CD8-positive, alpha-beta memory T cell (primary cell): Measurements from ENCODE around the gene SMCO2. TPM values are rescaled to one million over a fixed set of nuclear protein-coding genes. Genes with fewer than 3 reads are reported as not detected.

ENCODE experiments used
- CTCF ChIA-PET: fragments of 350-600 bp; sonication (Branson Sonifier 250); formaldehyde crosslinking; loops from one replicate; lab custom pipeline; 2021; ENCODE audit warnings: antibody characterized with exemption; lab: Charles Lee
- POLR2A ChIA-PET: fragments of 350-600 bp; sonication (Branson Sonifier 250); formaldehyde crosslinking; loops from one replicate; lab custom pipeline; 2021; ENCODE audit warnings: antibody characterized with exemption; lab: Charles Lee
- DNase-seq, 5 donors: peaks; one replicate each; pipeline versions ENCODE4 v3.0.0 to v3.0.0-alpha.2; 2020 to 2022; ENCODE audit warnings: mixed read lengths in 1 of 5
- H3K27ac ChIP-seq: one replicate; pipeline ENCODE4 v1.7.0; 2013; ENCODE audit warnings: low read depth, mild to moderate bottlenecking, low read length, moderate library complexity
- H3K27me3 ChIP-seq: 2 replicates; pipeline ENCODE4 v1.7.0; 2013; ENCODE audit warnings: low read length, mild to moderate bottlenecking; ENCODE audit not compliant: insufficient read depth, poor library complexity, severe bottlenecking
- H3K36me3 ChIP-seq: 2 replicates; pipeline ENCODE4 v1.7.0; 2013; ENCODE audit warnings: mild to moderate bottlenecking, low read length, moderate library complexity; ENCODE audit not compliant: insufficient read depth
- H3K4me1 ChIP-seq: 2 replicates; pipeline ENCODE4 v1.7.0; 2013; ENCODE audit warnings: mild to moderate bottlenecking, low read length, moderate library complexity; ENCODE audit not compliant: insufficient read depth
- H3K4me3 ChIP-seq: 2 replicates; pipeline ENCODE4 v1.7.0; 2013; ENCODE audit warnings: mild to moderate bottlenecking, low read length
- H3K9me3 ChIP-seq: 2 replicates; pipeline ENCODE4 v1.7.0; 2013; ENCODE audit warnings: mild to moderate bottlenecking, low read length
- H3K27ac Mint-ChIP-seq, 8 donors: one replicate each; pipeline ENCODE4 v1.8.0; 2020 to 2021; ENCODE audit warnings: mixed read lengths in 8 of 8, mild to moderate bottlenecking in 6 of 8, inconsistent platforms in 3 of 8, moderate library complexity in 3 of 8
- H3K27me3 Mint-ChIP-seq, 2 donors: one replicate each; pipeline ENCODE4 v1.8.0; 2020 to 2021; ENCODE audit warnings: mixed read lengths in 2 of 2, mild to moderate bottlenecking in 1 of 2, moderate library complexity in 1 of 2
- H3K36me3 Mint-ChIP-seq, 3 donors: one replicate each; pipeline ENCODE4 v1.8.0; 2020 to 2021; ENCODE audit warnings: mixed read lengths in 3 of 3, inconsistent platforms in 1 of 3, mild to moderate bottlenecking in 1 of 3
- H3K4me1 Mint-ChIP-seq, 3 donors: one replicate each; pipeline ENCODE4 v1.8.0; 2020 to 2021; ENCODE audit warnings: mixed read lengths in 3 of 3, inconsistent platforms in 1 of 3, mild to moderate bottlenecking in 1 of 3
- H3K4me3 Mint-ChIP-seq, 7 donors: one replicate each; pipeline ENCODE4 v1.8.0; 2020 to 2021; ENCODE audit warnings: mixed read lengths in 7 of 7, mild to moderate bottlenecking in 6 of 7, moderate library complexity in 4 of 7, inconsistent platforms in 2 of 7
- H3K9me3 Mint-ChIP-seq, 5 donors: one replicate each; pipeline ENCODE4 v1.8.0; 2020 to 2022; ENCODE audit warnings: mixed read lengths in 5 of 5, mild to moderate bottlenecking in 3 of 5, moderate library complexity in 2 of 5, inconsistent platforms in 1 of 5
- polyA plus RNA-seq: library from polyadenylated mRNA; unstranded; fragments of 300-500 nt; fragmentation: Illumina TruSeq; gene quantifications from one replicate; pipeline ENCODE4 v1.2.3, GENCODE V29; 2021
- total RNA-seq, 2 experiments: library from RNA; stranded (reverse); gene quantifications; one replicate each; pipeline ENCODE4 v1.2.3, GENCODE V29; 2021

SMCO2 gene
- total and polyA plus RNA-seq, 3 experiments from 2014 or later = not detected

DNA sequence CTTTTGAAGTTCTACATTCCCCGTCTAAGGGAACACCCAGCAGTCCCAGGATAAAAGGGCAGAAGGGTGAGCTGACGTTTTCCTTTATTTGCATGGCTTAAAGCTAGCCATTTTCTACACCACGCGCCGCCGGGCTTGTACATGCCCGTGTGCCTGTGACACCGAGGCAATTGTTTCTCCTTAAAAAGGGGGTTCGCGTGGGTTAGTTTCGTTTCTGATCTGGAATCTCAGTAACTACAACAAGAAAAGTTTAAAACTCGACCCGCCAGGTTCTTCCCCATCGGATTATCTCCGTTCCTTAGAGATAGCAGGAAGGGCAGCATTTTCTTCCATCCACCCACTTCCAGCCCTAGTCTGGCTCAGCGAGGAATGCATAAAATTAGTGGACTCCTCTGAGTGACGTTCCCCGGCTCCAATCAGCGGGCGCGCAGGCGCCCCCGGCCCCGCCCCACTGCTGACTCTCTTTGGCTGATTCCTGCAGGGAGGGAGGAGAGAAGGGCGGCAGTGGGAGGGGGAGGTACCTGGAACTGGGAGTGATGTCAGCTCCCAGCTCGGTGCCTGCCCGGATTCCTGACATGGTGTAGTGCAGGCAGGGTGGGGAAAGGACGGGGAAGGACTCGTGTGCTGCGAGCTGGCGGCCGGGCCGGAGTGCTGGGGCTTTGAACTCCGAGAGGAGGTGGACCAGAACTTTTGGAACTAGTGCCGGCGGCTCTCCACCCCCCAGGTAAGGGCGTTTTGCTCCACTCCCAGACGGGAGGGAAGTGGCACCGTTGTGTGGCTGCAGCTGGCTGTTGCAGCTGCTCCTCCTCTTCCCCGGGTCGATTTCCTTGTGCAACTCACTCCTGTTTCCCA is 77.3 kb downstream of the SMCO2 start, which contains the start of gene PPFIBP1:
Gene PPFIBP1 (plus strand): TSS at position 565 of the 852 bp plus-strand sequence. CDS start 109,191 bp downstream, outside the sequence.
- Mint-ChIP-seq H3K4me1 (peaks cover 22 to 33% (median 28%) of the 10 kb centered on the region in 3 donors), H3K27me3 (peaks cover 2 to 16% of the 10 kb centered on the region in 2 donors), H3K36me3 (peaks cover 0 to 6% (median 0%) of the 10 kb centered on the region in 3 donors), H3K4me3 (peak within 1 kb of the TSS; percentile 96 to 98 (median 97)), H3K27ac (peak within 1 kb of the TSS; percentile 62 to 98 (median 95)), H3K9me3 (no peaks in the 10 kb centered on the region)
- peak within 1 kb of the TSS; percentile 64 for H3K27ac ChIP-seq
- CTCF ChIA-PET = interaction anchor here (1.7 kb wide), 1 partner anchor 89 kb away, joined by 7 read pairs; no protein-coding TSS in a partner anchor
- no peaks in the 10 kb centered on the region for H3K36me3 ChIP-seq
- POLR2A ChIA-PET = interaction anchor here (0.6 to 1.0 kb wide), 3 partner anchors 183 to 1434 kb away, joined by 3 to 5 read pairs (median 4); partner anchors contain the start of gene MRPS35
- no peaks in the 10 kb centered on the region for H3K27me3 ChIP-seq
- no peaks in the 10 kb centered on the region for H3K9me3 ChIP-seq
- DNase-seq = peak; percentile 83 to 97 (median 96)
- peak within 1 kb of the TSS; percentile 81 for H3K4me3 ChIP-seq
- peaks cover 17% of the 10 kb centered on the region for H3K4me1 ChIP-seq

GRCh38 chr12:27524494-27524835 is 77.9 kb downstream of the SMCO2 start:
- CTCF ChIA-PET = interaction anchor here (0.5 to 1.7 kb wide), 2 partner anchors 10 to 90 kb away, joined by 3 to 7 read pairs; no protein-coding TSS in a partner anchor
- no peaks in the 10 kb centered on the region for H3K27me3 ChIP-seq
- peaks cover 0 to 6% (median 0%) of the 10 kb centered on the region in 3 donors for H3K36me3 Mint-ChIP-seq
- H3K27me3 Mint-ChIP-seq = peaks cover 0 to 13% of the 10 kb centered on the region in 2 donors
- peaks cover 22 to 33% (median 28%) of the 10 kb centered on the region in 3 donors for H3K4me1 Mint-ChIP-seq
- no peaks in the 10 kb centered on the region for H3K9me3 ChIP-seq
- H3K27ac Mint-ChIP-seq = peak overlapping the region in 3 of 8 donors; percentile 7 to 95 (median 95)
- H3K9me3 Mint-ChIP-seq = no peaks in the 10 kb centered on the region
- no peak overlapping the region for H3K27ac ChIP-seq
- no peaks in the 10 kb centered on the region for H3K36me3 ChIP-seq
- peak in 1 of 5 donors; percentile 12 for DNase-seq
- peak overlapping the region; percentile 96 to 98 (median 97) for H3K4me3 Mint-ChIP-seq
- H3K4me3 ChIP-seq = peak overlapping the region; percentile 81
- peaks cover 17% of the 10 kb centered on the region for H3K4me1 ChIP-seq
- POLR2A ChIA-PET = interaction anchor here (0.6 kb wide), 1 partner anchor 182 kb away, joined by 4 read pairs; no protein-coding TSS in a partner anchor

DNA sequence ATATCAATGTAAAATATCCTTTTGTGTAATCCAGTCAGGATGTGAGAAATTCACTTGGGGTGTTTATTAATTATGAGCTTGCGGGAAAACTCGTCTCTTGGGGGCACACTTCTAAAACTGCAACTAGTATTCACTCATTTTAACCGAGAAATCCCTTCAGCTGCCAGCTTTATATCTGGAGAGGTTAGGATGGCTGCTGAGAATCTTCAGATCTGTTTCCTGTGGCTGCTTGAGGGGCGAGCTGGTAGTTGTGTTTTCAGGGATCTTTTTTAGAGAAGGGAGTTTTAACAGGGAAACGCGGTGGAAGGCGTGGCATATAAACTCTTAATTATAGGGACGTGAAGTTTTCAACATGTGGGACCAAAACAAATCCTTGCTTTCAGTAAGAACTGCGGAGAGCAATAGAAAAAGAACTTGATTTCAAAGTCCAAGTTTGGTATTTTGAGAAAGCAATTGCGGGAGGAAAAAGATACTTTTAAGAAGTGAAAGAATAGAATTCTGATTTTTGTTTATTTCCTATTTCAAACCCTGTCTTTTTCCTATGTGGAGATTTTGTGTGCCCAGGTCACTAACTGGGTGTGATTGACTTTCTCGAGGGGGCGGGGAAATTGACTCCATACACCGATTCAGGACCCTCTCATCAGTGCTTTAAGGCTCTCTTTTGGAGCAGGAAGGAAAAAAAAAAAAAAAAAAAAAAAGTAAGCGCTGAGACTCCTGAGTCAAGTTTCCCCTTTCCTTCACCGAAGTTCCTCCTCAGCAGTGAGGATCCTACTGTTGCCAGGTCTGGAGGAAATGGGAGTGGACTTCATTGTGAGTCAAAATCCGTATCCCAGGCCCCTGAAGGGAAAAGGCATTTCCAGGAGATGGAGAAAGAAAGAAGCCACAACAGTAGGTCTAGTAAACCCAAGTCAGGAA is 78.6 kb downstream of the SMCO2 start:
- H3K27ac ChIP-seq = no peak overlapping the region
- no peaks in the 10 kb centered on the region for H3K27me3 ChIP-seq
- no peaks in the 10 kb centered on the region for H3K36me3 ChIP-seq
- peaks cover 22 to 33% (median 28%) of the 10 kb centered on the region in 3 donors for H3K4me1 Mint-ChIP-seq
- H3K4me3 Mint-ChIP-seq = peak overlapping the region; percentile 96 to 98 (median 97)
- CTCF ChIA-PET = interaction anchor here (0.5 kb wide), 1 partner anchor 11 kb away, joined by 3 read pairs; no protein-coding TSS in a partner anchor
- peaks cover 17% of the 10 kb centered on the region for H3K4me1 ChIP-seq
- H3K9me3 Mint-ChIP-seq = no peaks in the 10 kb centered on the region
- H3K4me3 ChIP-seq = no peak overlapping the region
- DNase-seq = no peak
- H3K36me3 Mint-ChIP-seq = peaks cover 0 to 6% (median 0%) of the 10 kb centered on the region in 3 donors
- H3K27me3 Mint-ChIP-seq = peaks cover 0 to 7% of the 10 kb centered on the region in 2 donors
- peak overlapping the region in 2 of 8 donors; percentile 7 to 9 for H3K27ac Mint-ChIP-seq
- H3K9me3 ChIP-seq = no peaks in the 10 kb centered on the region
- POLR2A ChIA-PET = no interaction called here

- no peak overlapping the region for H3K27ac ChIP-seq
- H3K4me3 ChIP-seq = no peak overlapping the region
- H3K27me3 Mint-ChIP-seq = peaks cover under 1 to 4% of the 10 kb centered on the region in 2 donors
- no peak for DNase-seq
- H3K4me3 Mint-ChIP-seq = peak overlapping the region in 1 of 7 donors; percentile 52
- H3K36me3 ChIP-seq = no peaks in the 10 kb centered on the region
- H3K36me3 Mint-ChIP-seq = peaks cover 0 to 6% (median 0%) of the 10 kb centered on the region in 3 donors
- H3K9me3 ChIP-seq = no peaks in the 10 kb centered on the region
- ChIA-PET CTCF (no interaction called here), POLR2A (interaction anchor here (0.6 kb wide), 1 partner anchor 694 kb away, joined by 4 read pairs; the partner anchor contains the start of gene ITPR2)
- peaks cover 21 to 32% (median 28%) of the 10 kb centered on the region in 3 donors for H3K4me1 Mint-ChIP-seq
- no peaks in the 10 kb centered on the region for H3K9me3 Mint-ChIP-seq
- no peaks in the 10 kb centered on the region for H3K27me3 ChIP-seq
- H3K4me1 ChIP-seq = peaks cover 17% of the 10 kb centered on the region
- H3K27ac Mint-ChIP-seq = no peak overlapping the region
These were observed 81.0 kb downstream of the SMCO2 start for GRCh38 chr12:27527512-27527911.

DNA sequence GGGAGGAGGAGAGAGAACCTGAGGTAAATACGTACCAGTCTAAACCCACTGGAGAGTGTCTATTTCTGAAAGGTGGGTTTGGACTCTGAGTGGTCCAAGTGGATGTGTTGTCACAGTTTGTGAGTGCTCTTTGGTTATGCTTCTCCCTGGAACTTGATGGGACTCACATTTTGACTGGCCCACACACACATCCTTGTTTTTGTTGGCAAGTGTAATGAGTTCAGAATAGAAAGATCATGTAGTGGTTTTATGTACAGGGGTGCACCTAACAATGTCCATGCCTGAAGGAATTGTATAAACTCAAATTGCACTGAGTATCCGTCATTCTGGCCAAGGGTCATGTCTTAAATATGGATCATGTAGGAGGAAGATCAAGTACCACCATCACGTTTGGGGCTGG is 82.3 kb downstream of the SMCO2 start:
- no peak for DNase-seq
- H3K27ac ChIP-seq = no peak overlapping the region
- Mint-ChIP-seq H3K27me3 (peaks cover 3 to 4% of the 10 kb centered on the region in 2 donors), H3K4me1 (peaks cover 18 to 25% (median 24%) of the 10 kb centered on the region in 3 donors), H3K27ac (no peak overlapping the region), H3K36me3 (peaks cover 0 to 3% (median 0%) of the 10 kb centered on the region in 3 donors), H3K9me3 (no peaks in the 10 kb centered on the region), H3K4me3 (no peak overlapping the region)
- H3K27me3 ChIP-seq = no peaks in the 10 kb centered on the region
- H3K36me3 ChIP-seq = no peaks in the 10 kb centered on the region
- CTCF ChIA-PET = no interaction called here
- no peaks in the 10 kb centered on the region for H3K9me3 ChIP-seq
- no peak overlapping the region for H3K4me3 ChIP-seq
- H3K4me1 ChIP-seq = peaks cover 14% of the 10 kb centered on the region
- POLR2A ChIA-PET = no interaction called here

GRCh38 chr12:27530157-27530922 is 83.8 kb downstream of the SMCO2 start:
- no peak for DNase-seq
- ChIA-PET POLR2A (no interaction called here), CTCF (no interaction called here)

DNA sequence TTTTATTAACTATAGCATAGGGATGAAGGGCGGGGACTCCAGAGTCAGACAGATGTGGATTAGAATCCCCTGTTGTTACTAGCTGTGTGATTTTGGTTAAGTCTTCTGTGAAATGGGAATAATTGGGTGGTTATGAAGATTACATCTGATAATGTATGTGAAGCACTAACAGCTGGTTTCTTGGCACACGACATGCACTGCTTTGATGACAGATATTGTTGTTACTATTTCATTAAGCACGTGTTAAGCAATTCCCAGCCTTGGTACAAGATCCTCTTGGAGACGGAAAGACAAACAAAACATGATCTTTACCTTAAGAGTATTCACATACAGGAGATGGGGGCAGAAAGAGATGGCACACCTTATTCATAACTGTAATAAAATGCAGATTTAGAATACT is 85.4 kb downstream of the SMCO2 start:
- Histone ChIP-seq H3K9me3 (no peaks in the 10 kb centered on the region), H3K4me1 (peaks cover 20% of the 10 kb centered on the region), H3K27me3 (no peaks in the 10 kb centered on the region), H3K36me3 (no peaks in the 10 kb centered on the region), H3K4me3 (no peak overlapping the region), H3K27ac (no peak overlapping the region)
- H3K27me3 Mint-ChIP-seq = peaks cover 0 to 5% of the 10 kb centered on the region in 2 donors
- H3K4me3 Mint-ChIP-seq = no peak overlapping the region
- DNase-seq = no peak
- POLR2A ChIA-PET = no interaction called here
- peaks cover 16 to 24% (median 18%) of the 10 kb centered on the region in 3 donors for H3K4me1 Mint-ChIP-seq
- no peaks in the 10 kb centered on the region for H3K36me3 Mint-ChIP-seq
- H3K9me3 Mint-ChIP-seq = no peaks in the 10 kb centered on the region
- H3K27ac Mint-ChIP-seq = no peak overlapping the region
- CTCF ChIA-PET = no interaction called here

More at GRCh38 chr12:27530157-27530922, 83.8 kb downstream of the SMCO2 start:
- Histone ChIP-seq H3K4me3 (no peak overlapping the region), H3K27ac (no peak overlapping the region), H3K27me3 (no peaks in the 10 kb centered on the region), H3K4me1 (peaks cover 20% of the 10 kb centered on the region), H3K9me3 (no peaks in the 10 kb centered on the region), H3K36me3 (no peaks in the 10 kb centered on the region)
- H3K36me3 Mint-ChIP-seq = no peaks in the 10 kb centered on the region
- peak overlapping the region in 1 of 8 donors; percentile 52 for H3K27ac Mint-ChIP-seq
- no peaks in the 10 kb centered on the region for H3K9me3 Mint-ChIP-seq
- peaks cover 0 to 5% of the 10 kb centered on the region in 2 donors for H3K27me3 Mint-ChIP-seq
- H3K4me3 Mint-ChIP-seq = peak overlapping the region in 1 of 7 donors; percentile 49
- peaks cover 16 to 25% (median 23%) of the 10 kb centered on the region in 3 donors for H3K4me1 Mint-ChIP-seq
